ENCODE data around the gene KIAA1210. TPM values are rescaled to one million over a fixed set of nuclear protein-coding genes. Genes with fewer than 3 reads are reported as not detected.

The KIAA1210 gene
- total and polyA plus RNA-seq, 2 of the 4 experiments (the other 2 are of a cell fraction): not detected

DNA sequence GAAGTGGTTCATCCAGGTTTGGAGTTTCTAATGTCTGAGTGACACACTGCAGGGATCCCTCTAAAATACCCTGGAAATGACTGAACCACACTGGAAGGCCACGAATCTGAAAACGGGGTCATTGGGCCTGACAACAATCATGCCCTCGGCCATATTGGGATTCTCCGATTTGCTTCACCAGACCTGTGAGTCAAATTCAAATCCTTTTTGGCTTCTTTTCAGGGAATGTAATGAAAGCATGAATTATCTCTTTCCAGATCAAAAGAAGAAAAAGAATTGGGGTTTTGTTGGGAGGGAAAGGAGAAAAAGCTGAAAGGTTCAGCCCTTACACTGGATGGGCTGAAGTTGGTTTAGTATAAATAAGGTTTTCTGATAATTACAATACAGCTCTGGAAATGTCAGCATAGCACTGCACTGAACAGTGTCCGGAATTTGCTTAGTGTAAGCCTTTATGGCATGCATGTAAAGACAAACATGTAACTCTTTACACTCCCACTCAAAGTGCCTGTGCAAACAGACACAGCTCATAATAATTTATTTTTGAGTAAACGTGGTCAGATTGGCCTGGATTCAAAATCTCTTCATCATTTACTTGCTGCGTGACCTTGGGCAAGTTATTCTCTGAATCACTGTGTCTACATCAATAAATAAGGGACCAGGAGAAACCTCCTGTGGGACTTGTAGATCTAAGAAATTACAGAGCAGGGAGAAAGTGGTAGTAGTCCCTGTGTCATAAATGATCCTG lies 33.4 kb downstream of the KIAA1210 start:
- Histone ChIP-seq H3K27me3 (ENCODE audit: control insufficient read depth, insufficient read depth, low read length) (peaks cover 5% of the 10 kb centered on the region; the same call in 1 of the 2 replicates), H2AK9ac (replicated peaks; ENCODE audit: low read depth, low read length, poor library complexity) (no peak overlapping the region), H4K20me1 (ENCODE audit: insufficient read depth, low read length) (no peaks in the 10 kb centered on the region), H3K79me1 (ENCODE audit: low read depth in 1 of 2, low read length in 2 of 2) (no peaks in the 10 kb centered on the region), H3K23ac (ENCODE audit: low read depth, low read length) (no peak overlapping the region), H3K18ac (ENCODE audit: low read depth, low read length) (no peak overlapping the region), H3K9me1 (ENCODE audit: insufficient read depth, low read length) (no peaks in the 10 kb centered on the region), H3K4me2 (ENCODE audit: low read depth, low read length) (no peak overlapping the region), H2BK120ac (ENCODE audit: low read depth, low read length) (no peak overlapping the region), H3K27ac (ENCODE audit: insufficient read depth, low read length) (no peak overlapping the region), H4K5ac (ENCODE audit: low read depth, low read length) (no peak overlapping the region), H3K4me3 (ENCODE audit: insufficient read depth, low read depth, low read length) (no peak overlapping the region), H3K36me3 (ENCODE audit: control insufficient read depth, insufficient read depth, low read length) (no peaks in the 10 kb centered on the region), H2BK5ac (ENCODE audit: low read depth, low read length, poor library complexity, severe bottlenecking) (no peak overlapping the region), H3K4me1 (ENCODE audit: control insufficient read depth, insufficient read depth, low read length) (no peaks in the 10 kb centered on the region), H4K91ac (ENCODE audit: insufficient read depth, low read depth, low read length) (no peak overlapping the region), H2AFZ (replicated peaks; ENCODE audit: low read length, poor library complexity) (no peak overlapping the region), H3K14ac (replicated peaks; ENCODE audit: low read depth, low read length) (no peak overlapping the region), H3K9ac (ENCODE audit: low read depth, low read length) (no peak overlapping the region), H3K4ac (ENCODE audit: low read depth, low read length) (no peak overlapping the region), H2AK5ac (ENCODE audit: low read depth, low read length) (no peak overlapping the region), H3K56ac (ENCODE audit: extremely low read depth, insufficient read depth, low read length) (no peak overlapping the region), H4K8ac (ENCODE audit: low read depth in 2 of 2, low read length in 2 of 2) (no peak overlapping the region), H3K9me3 (ENCODE audit: control insufficient read depth, insufficient read depth, low read length) (no peaks in the 10 kb centered on the region), H2BK15ac (ENCODE audit: low read depth, low read length) (no peak overlapping the region), H2BK20ac (ENCODE audit: low read depth, low read length) (no peak overlapping the region)
- intact Hi-C loops (cut with micrococcal nuclease) (no loop called here), in situ Hi-C loops (cut with MboI; ENCODE audit: low sequenced_read_pairs) (no loop called here), dilution Hi-C loops (cut with HindIII; ENCODE audit: low sequenced_read_pairs, unreplicated experiment) (no loop called here)
- BruUV-seq (replicated peaks): no TSS peak
- ATAC-seq (ENCODE audit: low read depth) (peak; percentile 37), DNase-seq (peak; percentile 4)
- no peak for TF ChIP-seq CHD1 (IDR thresholded peaks at IDR 0.05; ENCODE audit: low read depth, low read length)
- TF ChIP-seq NFE2L2 (IDR thresholded peaks at IDR 0.05; ENCODE audit: low read depth, low read length): no peak
- no peak for TF ChIP-seq USF2 (IDR thresholded peaks at IDR 0.05; ENCODE audit: low read depth, low read length)
- TF ChIP-seq RFX5 (IDR thresholded peaks at IDR 0.05; ENCODE audit: low read depth, low read length): no peak
- TF ChIP-seq MAZ (IDR thresholded peaks at IDR 0.05; ENCODE audit: borderline replicate concordance, low read depth, low read length): no peak
- TF ChIP-seq FOS (IDR thresholded peaks at IDR 0.05; ENCODE audit: low read depth, low read length): no peak
- TF ChIP-seq CTCF (conservative IDR thresholded peaks at IDR 0.05; ENCODE audit: low read depth, low read length): no peak
- TF ChIP-seq RAD21 (IDR thresholded peaks at IDR 0.05; ENCODE audit: low read length): no peak
- no peak for TF ChIP-seq POLR2A (IDR thresholded peaks at IDR 0.05; ENCODE audit: low read depth, low read length)
- no peak for TF ChIP-seq CEBPB (IDR thresholded peaks at IDR 0.05; ENCODE audit: low read depth, low read length)
- no peak for TF ChIP-seq BHLHE40 (IDR thresholded peaks at IDR 0.05; ENCODE audit: low read depth, low read length)
- no peak for TF ChIP-seq ELK1 (IDR thresholded peaks at IDR 0.05; ENCODE audit: borderline replicate concordance, low read depth, low read length)
- TF ChIP-seq SMC3 (IDR thresholded peaks at IDR 0.05; ENCODE audit: low read depth, low read length): no peak
- TF ChIP-seq RCOR1 (IDR thresholded peaks at IDR 0.05; ENCODE audit: insufficient replicate concordance, low read length): no peak
- no peak for TF ChIP-seq MAFK (IDR thresholded peaks at IDR 0.05; ENCODE audit: low read depth, low read length)
- TF ChIP-seq MXI1 (IDR thresholded peaks at IDR 0.05; ENCODE audit: borderline replicate concordance, low read depth, low read length): no peak
- ChIA-PET CTCF (no interaction called here), POLR2A (ENCODE audit: unreplicated experiment) (no interaction called here)
- no CpG with 5 or more reads among the region's 7 CpGs for WGBS, 2 experiments (ENCODE audit: extremely low coverage in 2 of 2, insufficient read length in 1 of 2)

All from IMR-90 (cell line).